Caco-2 (cell line): ENCODE measurements around the gene BLOC1S4. TPM values are rescaled to one million over a fixed set of nuclear protein-coding genes. Genes with fewer than 3 reads are reported as not detected.

ENCODE experiments used
- BruUV-seq: library from RNA; stranded (reverse); fragments of 400-500 nt; replicated peaks from 2 replicates; lab custom pipeline; 2021; lab: Mats Ljungman, UMichigan
- CTCF ChIA-PET: fragments of 300-600 bp; sonication (Branson Sonifier 250); formaldehyde crosslinking; loops from one replicate; lab custom pipeline; 2022; ENCODE audit warnings: antibody characterized with exemption; lab: Charles Lee
- POLR2A ChIA-PET: fragments of 300-600 bp; sonication (Branson Sonifier 250); formaldehyde crosslinking; loops from one replicate; lab custom pipeline; 2022; ENCODE audit warnings: antibody characterized with exemption; lab: Charles Lee
- DNase-seq, 2 experiments: peaks; one replicate each; pipeline versions ENCODE4 v3.0.0 to v3.0.0-alpha.2; 2020 to 2022
- H3K27me3 ChIP-seq: replicated peaks from 2 replicates; pipeline ENCODE4 v1.6.0; 2011; ENCODE audit warnings: low read length; ENCODE audit not compliant: control insufficient read depth, insufficient read depth
- H3K36me3 ChIP-seq: 2 replicates; pipeline ENCODE4 v1.5.1; 2011; ENCODE audit warnings: low read length; ENCODE audit not compliant: control insufficient read depth, insufficient read depth
- H3K4me1 ChIP-seq: fragments of 250-450 bp; sonication (Bioruptor Pico); 2 replicates; pipeline ENCODE4 v1.5.1; 2020; ENCODE audit warnings: mild to moderate bottlenecking
- H3K4me3 ChIP-seq: 2 replicates; pipeline ENCODE4 v1.5.1; 2011; ENCODE audit warnings: low read depth, mild to moderate bottlenecking, control low read depth, low read length
- H3K9me3 ChIP-seq: fragments of 250-450 bp; sonication (Bioruptor Pico); 2 replicates; pipeline ENCODE4 v1.5.1; 2020; ENCODE audit warnings: mild to moderate bottlenecking, moderate library complexity
- H3K27ac Mint-ChIP-seq: one replicate; pipeline ENCODE4 v1.8.0; 2022; ENCODE audit warnings: mixed read lengths; ENCODE audit not compliant: unreplicated experiment
- H3K27me3 Mint-ChIP-seq: one replicate; pipeline ENCODE4 v1.8.0; 2022; ENCODE audit warnings: mixed read lengths; ENCODE audit not compliant: insufficient read depth, unreplicated experiment
- H3K36me3 Mint-ChIP-seq: one replicate; pipeline ENCODE4 v1.8.0; 2022; ENCODE audit warnings: mild to moderate bottlenecking, mixed read lengths; ENCODE audit not compliant: insufficient read depth, unreplicated experiment
- H3K4me1 Mint-ChIP-seq: one replicate; pipeline ENCODE4 v1.8.0; 2022; ENCODE audit warnings: low read depth, mixed read lengths; ENCODE audit not compliant: unreplicated experiment
- H3K4me3 Mint-ChIP-seq: one replicate; pipeline ENCODE4 v1.8.0; 2022; ENCODE audit warnings: mild to moderate bottlenecking, moderate library complexity, mixed read lengths; ENCODE audit not compliant: unreplicated experiment
- H3K9me3 Mint-ChIP-seq: one replicate; pipeline ENCODE4 v1.8.0; 2022; ENCODE audit warnings: mixed read lengths; ENCODE audit not compliant: unreplicated experiment
- CTCF ChIP-seq, 2 experiments: fragments of 200-600 bp in 1 of 2; IDR thresholded peaks; 1 replicate in 1 of 2; 2 replicates in 1 of 2; pipeline versions ENCODE4 v1.5.1 to v1.8.0; 2011 to 2022; ENCODE audit warnings: antibody characterized with exemption in 1 of 2, control low read depth in 1 of 2, inconsistent platforms in 1 of 2, low read depth in 1 of 2, low read length in 1 of 2, mild to moderate bottlenecking in 1 of 2, moderate library complexity in 1 of 2; ENCODE audit not compliant: insufficient read depth in 1 of 2, severe bottlenecking in 1 of 2, unreplicated experiment in 1 of 2
- intact Hi-C: fragments of 100-400 bp; cut with micrococcal nuclease; formaldehyde crosslinking; loops from one replicate; pipeline ENCODE4 v1.10.0; 2022; ENCODE audit not compliant: unreplicated experiment
- total RNA-seq: library from RNA; stranded (reverse); gene quantifications from 2 replicates; pipeline ENCODE4 v1.2.3, GENCODE V29; 2022

The BLOC1S4 gene
- total RNA-seq, 1 experiment from 2014 or later, result 17.2 TPM

- Mint-ChIP-seq H3K27me3 (no peaks in the 10 kb centered on the region), H3K9me3 (no peaks in the 10 kb centered on the region), H3K27ac (peak overlapping the region; percentile 70), H3K4me1 (peaks cover 18% of the 10 kb centered on the region), H3K4me3 (peak overlapping the region; percentile 7), H3K36me3 (peaks cover 50% of the 10 kb centered on the region)
- DNase-seq, result no peak
- no TSS peak for BruUV-seq
- Histone ChIP-seq H3K27me3 (no peaks in the 10 kb centered on the region), H3K9me3 (no peaks in the 10 kb centered on the region), H3K36me3 (peaks cover 5% of the 10 kb centered on the region), H3K4me1 (peaks cover 16% of the 10 kb centered on the region), H3K4me3 (no peak overlapping the region)
- TF ChIP-seq CTCF (IDR thresholded peaks at IDR 0.05; ENCODE audit: insufficient read depth in 1 of 2, low read depth in 1 of 2, low read length in 1 of 2, severe bottlenecking in 1 of 2, unreplicated experiment in 1 of 2), result no peak
- intact Hi-C loops, result no loop called here
- ChIA-PET POLR2A (no interaction called here), CTCF (interaction anchor here (0.6 kb wide), 1 partner anchor 366 kb away, joined by 5 read pairs; a partner anchor contains a TSS)
These were observed 39.0 kb upstream of the BLOC1S4 start for GRCh38 chr4:6676722-6677558.

GRCh38 chr4:6680372-6681034, 35.5 kb upstream of the BLOC1S4 start:
- Histone ChIP-seq H3K4me3 (no peak overlapping the region), H3K9me3 (no peaks in the 10 kb centered on the region), H3K36me3 (peaks cover 4% of the 10 kb centered on the region), H3K27me3 (no peaks in the 10 kb centered on the region), H3K4me1 (peaks cover 9% of the 10 kb centered on the region)
- TF ChIP-seq CTCF (IDR thresholded peaks at IDR 0.05; ENCODE audit: insufficient read depth in 1 of 2, low read depth in 1 of 2, low read length in 1 of 2, severe bottlenecking in 1 of 2, unreplicated experiment in 1 of 2), result peak; percentile 18 to 22
- peak in 1 of 2 experiments; percentile 43 for DNase-seq
- BruUV-seq, result no TSS peak
- CTCF ChIA-PET, result interaction anchor here (1.3 kb wide), 1 partner anchor 10 kb away, joined by 4 read pairs; no protein-coding TSS in a partner anchor
- POLR2A ChIA-PET, result no interaction called here
- no peak overlapping the region for H3K27ac Mint-ChIP-seq
- H3K4me3 Mint-ChIP-seq, result no peak overlapping the region
- intact Hi-C loops, result loop anchor here (10.0 kb wide), 1 partner anchor 56 kb away; no protein-coding TSS in a partner anchor
- H3K4me1 Mint-ChIP-seq, result peaks cover 12% of the 10 kb centered on the region
- H3K27me3 Mint-ChIP-seq, result no peaks in the 10 kb centered on the region
- H3K36me3 Mint-ChIP-seq, result peaks cover 22% of the 10 kb centered on the region
- H3K9me3 Mint-ChIP-seq, result no peaks in the 10 kb centered on the region

GRCh38 chr4:6681191-6681590, 34.8 kb upstream of the BLOC1S4 start:
- no peaks in the 10 kb centered on the region for H3K27me3 Mint-ChIP-seq
- ChIA-PET CTCF (interaction anchor here (1.3 kb wide), 1 partner anchor 9 kb away, joined by 4 read pairs; no protein-coding TSS in a partner anchor), POLR2A (no interaction called here)
- H3K27ac Mint-ChIP-seq, result no peak overlapping the region
- Histone ChIP-seq H3K4me3 (no peak overlapping the region), H3K36me3 (peaks cover under 1% of the 10 kb centered on the region), H3K27me3 (no peaks in the 10 kb centered on the region), H3K9me3 (no peaks in the 10 kb centered on the region), H3K4me1 (peaks cover 2% of the 10 kb centered on the region; the same call in 1 of the 2 replicates)
- peaks cover 9% of the 10 kb centered on the region for H3K4me1 Mint-ChIP-seq
- no peaks in the 10 kb centered on the region for H3K9me3 Mint-ChIP-seq
- no peak overlapping the region for H3K4me3 Mint-ChIP-seq
- no TSS peak for BruUV-seq
- intact Hi-C loops, result loop anchor here (10.0 kb wide), 1 partner anchor 56 kb away; no protein-coding TSS in a partner anchor
- DNase-seq, result no peak
- TF ChIP-seq CTCF (IDR thresholded peaks at IDR 0.05; ENCODE audit: insufficient read depth in 1 of 2, low read depth in 1 of 2, low read length in 1 of 2, severe bottlenecking in 1 of 2, unreplicated experiment in 1 of 2), result no peak
- peaks cover 16% of the 10 kb centered on the region for H3K36me3 Mint-ChIP-seq
